Skeletal muscle satellite cell (primary cell): Measurements from ENCODE around the gene TRIML2.
"Not testable (repeated sequence)": the region's sequence is repeated elsewhere in the genome, so short reads cannot be mapped to it uniquely, and the experiment has no call there.

Source experiments
- H3K27me3 ChIP-seq: 2 replicates; pipeline ENCODE4 v1.7.0; 2013; ENCODE audit warnings: low read length; ENCODE audit not compliant: control insufficient read depth, insufficient read depth
- H3K36me3 ChIP-seq: 2 replicates; pipeline ENCODE4 v1.7.0; 2013; ENCODE audit warnings: mild to moderate bottlenecking, control low read depth, low read length; ENCODE audit not compliant: insufficient read depth
- H3K4me1 ChIP-seq: 2 replicates; pipeline ENCODE4 v1.7.0; 2013; ENCODE audit warnings: low read length; ENCODE audit not compliant: control insufficient read depth, insufficient read depth
- H3K4me2 ChIP-seq: 2 replicates; pipeline ENCODE4 v1.7.0; 2013; ENCODE audit warnings: mild to moderate bottlenecking, low read length
- H3K4me3 ChIP-seq: 2 replicates; pipeline ENCODE4 v1.7.0; 2013; ENCODE audit warnings: low read length
- H3K9ac ChIP-seq: 2 replicates; pipeline ENCODE4 v1.7.0; 2013; ENCODE audit warnings: mild to moderate bottlenecking, low read depth, low read length, moderate library complexity
- H3K9me3 ChIP-seq: replicated peaks from 2 replicates; pipeline ENCODE4 v1.7.0; 2013; ENCODE audit warnings: mild to moderate bottlenecking, control low read depth, low read length

The TRIML2 gene

GRCh38 chr4:188092824-188093223 lies 16.6 kb downstream of the TRIML2 start:
- H3K36me3 ChIP-seq, result no peaks in the 10 kb centered on the region
- H3K4me2 ChIP-seq, result no peak overlapping the region
- no peaks in the 10 kb centered on the region for H3K27me3 ChIP-seq
- H3K9ac ChIP-seq, result no peak overlapping the region
- H3K4me3 ChIP-seq, result no peak overlapping the region
- H3K9me3 ChIP-seq, result peaks cover 17% of the 10 kb centered on the region
- no peaks in the 10 kb centered on the region for H3K4me1 ChIP-seq

GRCh38 chr4:188086858-188087257 lies 22.5 kb downstream of the TRIML2 start:
- H3K27me3 ChIP-seq, result no peaks in the 10 kb centered on the region
- no peak overlapping the region for H3K4me2 ChIP-seq
- H3K4me1 ChIP-seq, result no peaks in the 10 kb centered on the region

DNA sequence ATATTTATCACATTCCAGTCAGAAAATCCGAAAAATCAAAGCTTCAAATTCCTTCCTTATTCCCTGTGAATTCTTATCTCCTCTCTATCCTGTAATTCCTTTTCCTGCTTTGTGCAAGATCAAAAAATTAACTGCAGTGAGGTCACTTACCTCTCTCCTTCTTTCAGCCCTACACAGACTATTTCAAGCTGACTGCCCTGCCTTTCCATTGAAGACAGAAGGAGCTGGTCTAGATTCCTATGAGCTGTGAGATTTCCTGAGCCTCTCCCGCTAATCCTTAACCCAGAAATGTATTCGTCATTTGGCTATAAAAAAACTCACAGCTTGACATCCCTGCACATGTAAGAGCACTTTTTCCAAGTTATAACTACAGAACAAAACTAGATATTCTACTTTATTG lies 26.6 kb downstream of the TRIML2 start:
- H3K9me3 ChIP-seq, result no peaks in the 10 kb centered on the region
- no peaks in the 10 kb centered on the region for H3K4me1 ChIP-seq
- H3K4me2 ChIP-seq, result no peak overlapping the region
- H3K36me3 ChIP-seq, result no peaks in the 10 kb centered on the region
- H3K4me3 ChIP-seq, result no peak overlapping the region
- no peak overlapping the region for H3K9ac ChIP-seq
- H3K27me3 ChIP-seq, result no peaks in the 10 kb centered on the region

More at GRCh38 chr4:188086858-188087257, 22.5 kb downstream of the TRIML2 start:
- Histone ChIP-seq H3K4me3 (no peak overlapping the region), H3K9ac (no peak overlapping the region), H3K9me3 (peaks cover 17% of the 10 kb centered on the region), H3K36me3 (no peaks in the 10 kb centered on the region)

DNA sequence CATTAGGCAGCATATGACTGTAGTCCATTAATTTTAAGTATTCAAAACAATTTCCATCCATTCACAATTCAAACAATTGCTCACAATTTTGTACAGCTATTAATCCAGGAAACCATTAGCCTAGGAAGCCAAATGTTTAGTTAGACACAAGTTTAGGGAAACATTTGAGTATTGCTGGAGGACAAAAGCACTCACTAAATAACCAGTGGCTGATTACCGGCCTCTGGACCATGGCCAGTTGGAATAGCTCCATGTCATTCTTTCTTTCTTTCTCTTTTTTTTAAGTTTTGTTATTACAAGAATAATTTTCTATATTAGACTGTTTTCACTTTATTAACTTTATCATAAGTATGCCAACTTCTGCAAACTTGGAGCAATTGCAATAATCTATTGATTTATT lies 31.3 kb downstream of the TRIML2 start:
- Histone ChIP-seq H3K9me3 (peaks cover 2% of the 10 kb centered on the region), H3K4me2 (no peak overlapping the region), H3K36me3 (no peaks in the 10 kb centered on the region), H3K9ac (no peak overlapping the region), H3K27me3 (no peaks in the 10 kb centered on the region), H3K4me1 (no peaks in the 10 kb centered on the region), H3K4me3 (no peak overlapping the region)

DNA sequence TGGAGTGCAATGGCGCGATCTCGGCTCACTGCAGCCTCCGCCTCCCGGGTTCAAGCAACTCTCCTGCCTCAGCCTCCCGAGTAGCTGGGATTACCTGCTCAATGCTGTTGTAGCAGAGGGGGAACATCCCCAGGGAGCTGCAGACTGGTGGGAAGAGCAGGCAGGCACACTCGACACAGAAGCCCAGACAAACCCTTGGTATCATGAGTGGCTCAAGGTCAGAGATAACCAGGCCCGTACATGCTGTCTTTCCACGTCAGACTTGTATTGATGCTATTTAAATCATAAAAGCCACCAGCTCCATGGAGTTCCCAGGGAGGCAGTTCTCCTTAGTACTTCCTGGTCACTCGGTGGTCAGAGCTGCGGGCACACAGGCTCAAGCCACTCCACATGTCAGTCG lies 33.2 kb downstream of the TRIML2 start:
- no peaks in the 10 kb centered on the region for H3K4me1 ChIP-seq
- no peaks in the 10 kb centered on the region for H3K36me3 ChIP-seq
- no peak overlapping the region for H3K4me2 ChIP-seq
- peaks cover 2% of the 10 kb centered on the region for H3K9me3 ChIP-seq
- no peak overlapping the region for H3K9ac ChIP-seq
- H3K27me3 ChIP-seq, result no peaks in the 10 kb centered on the region
- no peak overlapping the region for H3K4me3 ChIP-seq

GRCh38 chr4:188061083-188061482 lies 48.3 kb downstream of the TRIML2 start:
- H3K9ac ChIP-seq, result no peak overlapping the region
- H3K4me3 ChIP-seq, result no peak overlapping the region
- H3K4me1 ChIP-seq, result no peaks in the 10 kb centered on the region
- H3K27me3 ChIP-seq, result no peaks in the 10 kb centered on the region
- H3K36me3 ChIP-seq, result no peaks in the 10 kb centered on the region
- H3K4me2 ChIP-seq, result no peak overlapping the region
- no peaks in the 10 kb centered on the region for H3K9me3 ChIP-seq

- no peak overlapping the region for H3K4me2 ChIP-seq
- no peak overlapping the region for H3K4me3 ChIP-seq
- no peaks in the 10 kb centered on the region for H3K27me3 ChIP-seq
- no peak overlapping the region for H3K9ac ChIP-seq
- peaks cover 4% of the 10 kb centered on the region for H3K9me3 ChIP-seq
- no peaks in the 10 kb centered on the region for H3K36me3 ChIP-seq
- no peaks in the 10 kb centered on the region for H3K4me1 ChIP-seq
These were observed 56.1 kb downstream of the TRIML2 start for GRCh38 chr4:188053302-188053701.

DNA sequence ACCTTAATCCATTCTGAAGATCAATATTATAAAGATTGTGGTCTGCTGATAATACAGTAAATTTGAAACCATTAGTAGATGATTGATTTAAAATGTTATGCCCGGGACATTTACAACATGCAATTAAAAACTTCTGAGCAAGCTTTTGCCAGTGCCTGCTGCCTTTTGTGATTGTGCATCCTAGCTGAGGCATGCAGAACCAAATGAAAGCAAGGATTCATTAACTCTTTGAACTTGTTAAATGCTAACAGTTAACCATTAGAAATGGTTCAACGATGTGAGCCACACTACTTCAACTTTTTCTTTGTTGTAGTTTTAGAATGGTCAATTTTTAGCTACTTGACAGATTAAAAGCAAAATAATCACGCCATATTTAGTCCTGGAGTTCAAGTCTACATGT lies 62.7 kb downstream of the TRIML2 start:
- Histone ChIP-seq H3K4me1 (no peaks in the 10 kb centered on the region), H3K9me3 (peaks cover 2% of the 10 kb centered on the region), H3K27me3 (no peaks in the 10 kb centered on the region), H3K4me2 (no peak overlapping the region), H3K4me3 (no peak overlapping the region), H3K36me3 (no peaks in the 10 kb centered on the region), H3K9ac (no peak overlapping the region)

GRCh38 chr4:188045461-188045860 lies 63.9 kb downstream of the TRIML2 start:
- not testable (repeated sequence) for H3K9me3 ChIP-seq

GRCh38 chr4:188043154-188043553 lies 66.2 kb downstream of the TRIML2 start:
- no peak overlapping the region for H3K4me3 ChIP-seq
- no peak overlapping the region for H3K9ac ChIP-seq
- H3K9me3 ChIP-seq, result peaks cover 2% of the 10 kb centered on the region
- no peaks in the 10 kb centered on the region for H3K27me3 ChIP-seq
- no peak overlapping the region for H3K4me2 ChIP-seq
- H3K36me3 ChIP-seq, result no peaks in the 10 kb centered on the region
- H3K4me1 ChIP-seq, result no peaks in the 10 kb centered on the region

More at GRCh38 chr4:188045461-188045860, 63.9 kb downstream of the TRIML2 start:
- not testable (repeated sequence) for H3K4me2 ChIP-seq, H3K36me3 ChIP-seq, H3K4me3 ChIP-seq, H3K27me3 ChIP-seq, H3K9ac ChIP-seq, H3K4me1 ChIP-seq

DNA sequence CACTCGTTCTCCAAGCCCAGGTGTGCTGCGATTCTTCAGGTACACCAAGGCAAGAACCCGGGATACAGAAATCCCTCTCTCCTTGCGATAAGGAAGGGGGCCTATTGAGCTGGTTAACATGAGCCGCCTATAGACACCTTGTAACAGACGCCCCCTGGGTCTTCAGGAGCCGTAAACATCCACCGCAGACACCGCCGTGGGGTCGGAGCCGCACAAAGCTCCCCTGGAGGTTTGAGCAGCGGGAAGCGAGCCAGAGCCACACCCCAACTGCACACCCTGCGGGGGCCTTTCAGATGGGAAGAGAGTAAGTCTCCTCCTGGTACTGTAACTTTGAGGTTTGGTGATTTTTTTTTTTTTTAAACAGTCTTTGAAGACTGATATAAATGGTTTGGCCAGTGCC lies 67.2 kb downstream of the TRIML2 start:
- no peak overlapping the region for H3K9ac ChIP-seq
- H3K4me2 ChIP-seq, result no peak overlapping the region
- H3K4me1 ChIP-seq, result no peaks in the 10 kb centered on the region
- H3K4me3 ChIP-seq, result no peak overlapping the region
- no peaks in the 10 kb centered on the region for H3K36me3 ChIP-seq
- H3K9me3 ChIP-seq, result peaks cover 2% of the 10 kb centered on the region
- no peaks in the 10 kb centered on the region for H3K27me3 ChIP-seq

- Histone ChIP-seq H3K4me3 (no peak overlapping the region), H3K27me3 (no peaks in the 10 kb centered on the region), H3K36me3 (no peaks in the 10 kb centered on the region), H3K9me3 (peaks cover 2% of the 10 kb centered on the region), H3K4me1 (no peaks in the 10 kb centered on the region), H3K4me2 (no peak overlapping the region), H3K9ac (no peak overlapping the region)
These were observed 67.7 kb downstream of the TRIML2 start for GRCh38 chr4:188041721-188042120.
